GM12878 (cell line): ENCODE results near the gene PPIL6. TPM values are rescaled to one million over a fixed set of nuclear protein-coding genes. Genes with fewer than 3 reads are reported as not detected.

Experiments used
- ATAC-seq: fragments of 200-7000 bp; cut with Tn5 transposase; 3 replicates; pipeline ENCODE4 v1.9.1; 2020; ENCODE audit warnings: mild to moderate bottlenecking, moderate library complexity
- BruUV-seq: library from RNA; stranded (reverse); fragments of 400-500 nt; replicated peaks from 2 replicates; lab custom pipeline; 2021; lab: Mats Ljungman, UMichigan
- CTCF ChIA-PET: fragments of 300-600 bp; sonication (Branson Sonifier 250); formaldehyde crosslinking; extraction: SDS; loops from one replicate; lab custom pipeline; 2021; ENCODE audit warnings: inconsistent platforms; lab: Yijun Ruan, JAX
- POLR2A ChIA-PET: fragments of 350-600 bp; formaldehyde crosslinking; extraction: SDS; loops from one replicate; lab custom pipeline; 2021; ENCODE audit warnings: inconsistent platforms; lab: Charles Lee
- RAD21 ChIA-PET: fragments of 300-600 bp; sonication (Branson Sonifier 250); formaldehyde crosslinking; loops from one replicate; lab custom pipeline; 2023; ENCODE audit warnings: antibody characterized with exemption; ENCODE audit not compliant: unreplicated experiment; lab: Charles Lee
- SMC1A ChIA-PET: fragments of 300-600 bp; sonication (Branson Sonifier 250); formaldehyde crosslinking; loops from one replicate; lab custom pipeline; 2023; ENCODE audit not compliant: unreplicated experiment, uncharacterized antibody; lab: Charles Lee
- DNase-seq: peaks from one replicate; pipeline ENCODE4 v3.0.0-alpha.2; 2011; ENCODE audit warnings: low read depth, low spot score
- FAIRE-seq: peaks from 3 replicates; lab custom pipeline; 2011; peaks lifted over from hg19 to GRCh38; lab: Jason Lieb, UNC
- H2AFZ ChIP-seq: 2 replicates; pipeline ENCODE4 v1.6.0; 2011; ENCODE audit warnings: low read depth, low read length, control low read depth; ENCODE audit not compliant: control insufficient read depth
- H3K27ac ChIP-seq: 2 replicates; pipeline ENCODE4 v1.5.1; 2011; ENCODE audit warnings: control low read depth; ENCODE audit not compliant: control insufficient read depth, insufficient read depth
- H3K27me3 ChIP-seq, 2 experiments: replicated peaks in 1 of 2; 2 replicates each; pipeline versions ENCODE4 v1.6.0 to v1.6.1; 2011; ENCODE audit warnings: low read length in 1 of 2; ENCODE audit not compliant: control insufficient read depth in 2 of 2, insufficient read depth in 2 of 2
- H3K36me3 ChIP-seq, 2 experiments: 2 replicates each; pipeline ENCODE4 v1.5.1; 2011; ENCODE audit warnings: low read length in 1 of 2; ENCODE audit not compliant: control insufficient read depth in 2 of 2, insufficient read depth in 2 of 2
- H3K4me1 ChIP-seq: 2 replicates; pipeline ENCODE4 v1.6.1; 2011; ENCODE audit warnings: mild to moderate bottlenecking, low read length, moderate library complexity, mixed read lengths; ENCODE audit not compliant: control insufficient read depth, insufficient read depth
- H3K4me2 ChIP-seq: 2 replicates; pipeline ENCODE4 v1.6.0; 2011; ENCODE audit warnings: control low read depth; ENCODE audit not compliant: control insufficient read depth, insufficient read depth
- H3K4me3 ChIP-seq: fragments of 200-600 bp; sonication (generic); 2 replicates; pipeline ENCODE4 v1.5.1; 2016
- H3K79me2 ChIP-seq: 2 replicates; pipeline ENCODE4 v1.6.0; 2011; ENCODE audit warnings: low read length; ENCODE audit not compliant: control insufficient read depth, insufficient read depth
- H3K9ac ChIP-seq: 2 replicates; pipeline ENCODE4 v1.8.0; 2011; ENCODE audit warnings: low read length, control low read depth, mixed read lengths; ENCODE audit not compliant: control insufficient read depth, insufficient read depth
- H3K9me3 ChIP-seq: replicated peaks from 3 replicates; pipeline ENCODE4 v1.5.1; 2011; ENCODE audit warnings: mild to moderate bottlenecking, low read length; ENCODE audit not compliant: control insufficient read depth, insufficient read depth
- H4K20me1 ChIP-seq: 2 replicates; pipeline ENCODE4 v1.6.0; 2011; ENCODE audit not compliant: control insufficient read depth, insufficient read depth
- BCLAF1 ChIP-seq: fragments of 450-650 bp; IDR thresholded peaks from 2 replicates; pipeline ENCODE4 v1.6.1; 2017; ENCODE audit warnings: antibody characterized with exemption, mild to moderate bottlenecking, moderate library complexity
- CBX5 ChIP-seq: sonication (generic); IDR thresholded peaks from 2 replicates; pipeline ENCODE4 v1.6.1; 2016; ENCODE audit warnings: low read depth, moderate library complexity, mild to moderate bottlenecking, inconsistent platforms
- CEBPZ ChIP-seq: fragments of 150-350 bp; IDR thresholded peaks from 2 replicates; pipeline ENCODE4 v1.6.1; 2016; ENCODE audit warnings: low read depth, low read length
- ESRRA ChIP-seq: IDR thresholded peaks from 2 replicates; pipeline ENCODE4 v1.6.1; 2012; ENCODE audit warnings: mild to moderate bottlenecking, low read length, improper control_type of control experiment
- EZH2 ChIP-seq: IDR thresholded peaks from 2 replicates; pipeline ENCODE4 v1.6.1; 2012; ENCODE audit warnings: low read depth, mild to moderate bottlenecking, control low read depth, inconsistent platforms, low read length, borderline replicate concordance; ENCODE audit not compliant: control insufficient read depth
- IRF5 ChIP-seq: fragments of 450-650 bp; IDR thresholded peaks from 2 replicates; pipeline ENCODE4 v1.6.1; 2017; ENCODE audit warnings: borderline replicate concordance
- JUND ChIP-seq: IDR thresholded peaks from 2 replicates; pipeline ENCODE4 v1.6.1; 2012; ENCODE audit warnings: low read depth, mild to moderate bottlenecking, low read length, improper control_type of control experiment, moderate library complexity
- POU2F2 ChIP-seq: IDR thresholded peaks from 3 replicates; pipeline ENCODE4 v1.6.1; 2011; ENCODE audit warnings: low read depth, mild to moderate bottlenecking, low read length, borderline replicate concordance
- RAD51 ChIP-seq: fragments of 450-650 bp; IDR thresholded peaks from 2 replicates; pipeline ENCODE4 v1.6.1; 2016; ENCODE audit warnings: moderate library complexity, mild to moderate bottlenecking, inconsistent platforms
- SRF ChIP-seq, 2 experiments: IDR thresholded peaks; 2 replicates each; pipeline ENCODE4 v1.6.1; 2011; ENCODE audit warnings: low read depth in 2 of 2, low read length in 2 of 2, mild to moderate bottlenecking in 1 of 2, moderate library complexity in 1 of 2
- SUZ12 ChIP-seq: fragments of 200-600 bp; sonication (generic); IDR thresholded peaks from one replicate; pipeline ENCODE4 v1.6.1; 2018; ENCODE audit warnings: antibody characterized with exemption, mild to moderate bottlenecking; ENCODE audit not compliant: unreplicated experiment
- USF2 ChIP-seq: IDR thresholded peaks from 2 replicates; pipeline ENCODE4 v1.6.1; 2011; ENCODE audit warnings: low read depth, low read length, improper control_type of control experiment, borderline replicate concordance
- WRNIP1 ChIP-seq: IDR thresholded peaks from 2 replicates; pipeline ENCODE4 v1.6.1; 2011; ENCODE audit warnings: low read depth, low read length, improper control_type of control experiment, borderline replicate concordance
- ZNF24 ChIP-seq: fragments of 450-650 bp; IDR thresholded peaks from 2 replicates; pipeline ENCODE4 v1.6.1; 2017; ENCODE audit warnings: antibody characterized with exemption, mild to moderate bottlenecking
- WGBS: methylation state at CpG from one replicate; pipeline ENCODE4 v1.1.6; 2016; ENCODE audit warnings: low lambda C conversion rate; ENCODE audit not compliant: insufficient replicate concordance, insufficient coverage; ENCODE audit errors: missing lambda C conversion rate; 5-methylcytosine and 5-hydroxymethylcytosine counted together
- in situ Hi-C: fragments of 300-500 bp; cut with MboI; formaldehyde crosslinking; loops from 9 replicates; pipeline ENCODE4 v1.14.3; 2018; ENCODE audit warnings: mixed read lengths
- intact Hi-C: fragments of 100-400 bp; cut with micrococcal nuclease; formaldehyde crosslinking; loops from one replicate; pipeline ENCODE4 v1.14.2; 2022; ENCODE audit not compliant: unreplicated experiment
- polyA plus RNA-seq, 11 experiments: library from polyadenylated mRNA; depleted of rRNA in 4 of 11; unstranded in 6 of 11; stranded (reverse) in 5 of 11; fragments of >200 nt; fragmentation: Nextera tagmentation in 4 of 11; fragmentation: Illumina TruSeq in 1 of 11; extraction: Ambion mirVana in 4 of 11; extraction: Trizol in 1 of 11; gene quantifications; 1 replicate in 1 of 11; 2 replicates in 10 of 11; pipeline versions ENCODE4 v1.2.1 to v1.2.3, GENCODE V29; 2011 to 2016; ENCODE audit warnings: inconsistent platforms in 2 of 11, missing spikeins in 2 of 11, low read depth in 1 of 11
- total RNA-seq, 4 experiments: library from RNA; depleted of rRNA in 3 of 4; stranded (reverse); fragments of >200 nt in 3 of 4; fragmentation: Illumina TruSeq in 1 of 4; extraction: Trizol in 1 of 4; gene quantifications; 2 replicates each; pipeline versions ENCODE4 v1.2.1 to v1.2.3, GENCODE V29; 2013 to 2021

The PPIL6 gene
- total and polyA plus RNA-seq, 10 of the 15 experiments (the other 5 are each of a cell fraction or from before 2014, with no cell fraction given): 0.01 to 0.26 (median 0.12) TPM; not detected in 5

GRCh38 chr6:109343518-109343917 lies 96.9 kb downstream of the PPIL6 start:
- ChIA-PET POLR2A (interaction anchor here (0.6 kb wide), 1 partner anchor 10 kb away, joined by 3 read pairs; no protein-coding TSS in a partner anchor), RAD21 (no interaction called here), CTCF (no interaction called here), SMC1A (no interaction called here)
- no peak overlapping the region for H3K9ac ChIP-seq
- no peak for ATAC-seq
- in situ Hi-C loops (no loop called here), intact Hi-C loops (no loop called here)
- H3K27me3 ChIP-seq: no peaks in the 10 kb centered on the region
- no peaks in the 10 kb centered on the region for H4K20me1 ChIP-seq
- H3K4me3 ChIP-seq: no peak overlapping the region
- no peaks in the 10 kb centered on the region for H3K4me1 ChIP-seq
- H3K27ac ChIP-seq: no peak overlapping the region
- BruUV-seq: no TSS peak
- TF ChIP-seq EZH2: no peak
- no peak for TF ChIP-seq RAD51
- TF ChIP-seq CBX5: no peak
- TF ChIP-seq BCLAF1: no peak
- no peak for TF ChIP-seq WRNIP1
- no peak for TF ChIP-seq CEBPZ
- no peak for TF ChIP-seq ESRRA
- TF ChIP-seq USF2: no peak
- TF ChIP-seq IRF5: no peak
- no peak for TF ChIP-seq SUZ12
- TF ChIP-seq SRF (IDR thresholded peaks at IDR 0.05; ENCODE audit: low read depth in 2 of 2, low read length in 2 of 2): no peak
- no peak for TF ChIP-seq JUND
- no peak for TF ChIP-seq POU2F2
- TF ChIP-seq ZNF24: no peak
- no peak overlapping the region for H3K4me2 ChIP-seq
- no peak for FAIRE-seq
- H3K36me3 ChIP-seq: no peaks in the 10 kb centered on the region
- H3K9me3 ChIP-seq: no peaks in the 10 kb centered on the region
- no peak for DNase-seq
- 92% methylated on average over 7 of the region's 7 CpGs for WGBS
- H2AFZ ChIP-seq: no peak overlapping the region
- H3K79me2 ChIP-seq: no peaks in the 10 kb centered on the region
